ENCODE results near the gene PTGDS.

PTGDS gene

GRCh38 chr9:137008312-137008711 lies 31.0 kb downstream of the PTGDS start:
- TF ChIP-seq TCF12 (IDR thresholded peaks at IDR 0.05; ENCODE audit: low read depth) (no peak), NFIC (IDR thresholded peaks at IDR 0.05) (no peak), YY1 (IDR thresholded peaks at IDR 0.05; ENCODE audit: low read depth) (no peak), RAD21 (IDR thresholded peaks at IDR 0.05; ENCODE audit: low read depth) (no peak), USF1 (IDR thresholded peaks at IDR 0.05) (no peak), EGR1 (IDR thresholded peaks at IDR 0.05) (no peak)

GRCh38 chr9:137009217-137009616 lies 31.9 kb downstream of the PTGDS start:
- no peak for TF ChIP-seq YY1 (IDR thresholded peaks at IDR 0.05; ENCODE audit: low read depth)
- no peak for TF ChIP-seq ZBTB7A (IDR thresholded peaks at IDR 0.05; ENCODE audit: low read depth)
- TF ChIP-seq NFIC (IDR thresholded peaks at IDR 0.05), result no peak
- no peak for TF ChIP-seq CEBPB (IDR thresholded peaks at IDR 0.05)
- TF ChIP-seq EGR1 (IDR thresholded peaks at IDR 0.05), result no peak
- no peak for TF ChIP-seq TCF12 (IDR thresholded peaks at IDR 0.05; ENCODE audit: low read depth)
- TF ChIP-seq MAX (IDR thresholded peaks at IDR 0.05), result no peak
- TF ChIP-seq FOXM1 (IDR thresholded peaks at IDR 0.05; ENCODE audit: borderline replicate concordance, low read depth), result no peak
- no peak for TF ChIP-seq TAF1 (IDR thresholded peaks at IDR 0.05; ENCODE audit: low read depth)
- TF ChIP-seq USF1 (IDR thresholded peaks at IDR 0.05), result no peak
- no peak for TF ChIP-seq EP300 (IDR thresholded peaks at IDR 0.05; ENCODE audit: borderline replicate concordance)
- no peak for TF ChIP-seq CREB1 (IDR thresholded peaks at IDR 0.05; ENCODE audit: low read depth)
- TF ChIP-seq RAD21 (IDR thresholded peaks at IDR 0.05; ENCODE audit: low read depth), result no peak
- TF ChIP-seq TEAD4 (IDR thresholded peaks at IDR 0.05), result no peak
- TF ChIP-seq, protein P1, sequence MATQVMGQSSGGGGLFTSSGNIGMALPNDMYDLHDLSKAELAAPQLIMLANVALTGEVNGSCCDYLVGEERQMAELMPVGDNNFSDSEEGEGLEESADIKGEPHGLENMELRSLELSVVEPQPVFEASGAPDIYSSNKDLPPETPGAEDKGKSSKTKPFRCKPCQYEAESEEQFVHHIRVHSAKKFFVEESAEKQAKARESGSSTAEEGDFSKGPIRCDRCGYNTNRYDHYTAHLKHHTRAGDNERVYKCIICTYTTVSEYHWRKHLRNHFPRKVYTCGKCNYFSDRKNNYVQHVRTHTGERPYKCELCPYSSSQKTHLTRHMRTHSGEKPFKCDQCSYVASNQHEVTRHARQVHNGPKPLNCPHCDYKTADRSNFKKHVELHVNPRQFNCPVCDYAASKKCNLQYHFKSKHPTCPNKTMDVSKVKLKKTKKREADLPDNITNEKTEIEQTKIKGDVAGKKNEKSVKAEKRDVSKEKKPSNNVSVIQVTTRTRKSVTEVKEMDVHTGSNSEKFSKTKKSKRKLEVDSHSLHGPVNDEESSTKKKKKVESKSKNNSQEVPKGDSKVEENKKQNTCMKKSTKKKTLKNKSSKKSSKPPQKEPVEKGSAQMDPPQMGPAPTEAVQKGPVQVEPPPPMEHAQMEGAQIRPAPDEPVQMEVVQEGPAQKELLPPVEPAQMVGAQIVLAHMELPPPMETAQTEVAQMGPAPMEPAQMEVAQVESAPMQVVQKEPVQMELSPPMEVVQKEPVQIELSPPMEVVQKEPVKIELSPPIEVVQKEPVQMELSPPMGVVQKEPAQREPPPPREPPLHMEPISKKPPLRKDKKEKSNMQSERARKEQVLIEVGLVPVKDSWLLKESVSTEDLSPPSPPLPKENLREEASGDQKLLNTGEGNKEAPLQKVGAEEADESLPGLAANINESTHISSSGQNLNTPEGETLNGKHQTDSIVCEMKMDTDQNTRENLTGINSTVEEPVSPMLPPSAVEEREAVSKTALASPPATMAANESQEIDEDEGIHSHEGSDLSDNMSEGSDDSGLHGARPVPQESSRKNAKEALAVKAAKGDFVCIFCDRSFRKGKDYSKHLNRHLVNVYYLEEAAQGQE (IDR thresholded peaks at IDR 0.05; ENCODE audit: low read depth), result no peak

DNA sequence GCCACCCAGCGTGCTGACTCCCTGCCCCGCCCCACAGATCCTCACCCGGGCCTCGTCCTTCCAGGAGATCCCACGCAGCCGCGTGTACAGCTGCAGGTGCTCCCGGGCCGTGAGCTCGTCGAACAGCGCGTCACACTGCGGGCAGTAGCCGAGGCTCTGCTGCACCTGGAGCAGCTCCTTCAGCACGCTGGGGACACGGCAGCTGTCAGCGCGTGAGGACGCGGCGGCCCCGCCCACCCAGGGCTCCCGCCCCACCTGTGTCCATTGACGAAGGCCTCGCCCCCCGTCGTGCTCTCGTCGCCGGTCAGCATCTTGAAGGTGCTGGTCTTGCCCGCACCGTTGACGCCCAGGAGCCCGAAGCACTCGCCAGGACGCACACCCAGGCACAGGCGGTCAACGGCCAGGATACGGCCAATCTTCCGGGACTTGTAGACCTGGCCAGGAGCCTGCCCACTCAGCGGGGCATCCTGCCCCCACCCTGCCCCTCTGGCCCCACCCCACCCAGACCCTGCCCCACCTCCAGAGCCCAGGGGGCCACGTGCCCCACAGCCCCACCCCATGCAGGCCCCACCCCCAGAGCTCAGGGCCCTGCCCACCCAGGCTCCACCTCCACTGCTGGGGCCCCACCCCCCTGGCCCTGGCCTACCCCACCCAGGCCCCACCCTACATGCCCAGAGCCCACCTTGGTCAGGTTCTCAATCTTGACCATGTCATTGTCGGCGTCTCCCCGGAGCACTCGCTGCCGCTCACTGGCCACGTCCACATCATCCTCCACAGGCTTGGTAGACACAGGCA lies 32.8 kb downstream of the PTGDS start:
- no peak for TF ChIP-seq TAF1 (IDR thresholded peaks at IDR 0.05; ENCODE audit: low read depth)
- TF ChIP-seq NFIC (IDR thresholded peaks at IDR 0.05), result no peak
- TF ChIP-seq TCF12 (IDR thresholded peaks at IDR 0.05; ENCODE audit: low read depth), result no peak
- TF ChIP-seq EP300 (IDR thresholded peaks at IDR 0.05; ENCODE audit: borderline replicate concordance), result no peak

GRCh38 chr9:137011156-137011555 lies 33.9 kb downstream of the PTGDS start:
- TF ChIP-seq USF1 (IDR thresholded peaks at IDR 0.05) (no peak), TCF12 (IDR thresholded peaks at IDR 0.05; ENCODE audit: low read depth) (no peak), CREB1 (IDR thresholded peaks at IDR 0.05; ENCODE audit: low read depth) (no peak)

- TF ChIP-seq MAX (IDR thresholded peaks at IDR 0.05) (no peak), YY1 (IDR thresholded peaks at IDR 0.05; ENCODE audit: low read depth) (no peak), CEBPB (IDR thresholded peaks at IDR 0.05) (no peak), USF1 (IDR thresholded peaks at IDR 0.05) (no peak), TCF12 (IDR thresholded peaks at IDR 0.05; ENCODE audit: low read depth) (no peak), EGR1 (IDR thresholded peaks at IDR 0.05) (no peak), EP300 (IDR thresholded peaks at IDR 0.05; ENCODE audit: borderline replicate concordance) (no peak), CREB1 (IDR thresholded peaks at IDR 0.05; ENCODE audit: low read depth) (no peak), NFIC (IDR thresholded peaks at IDR 0.05) (no peak), ZBTB7A (IDR thresholded peaks at IDR 0.05; ENCODE audit: low read depth) (no peak)
- TF ChIP-seq, protein P1 (IDR thresholded peaks at IDR 0.05; ENCODE audit: low read depth), result no peak
Measured at GRCh38 chr9:137011907-137012675, 34.8 kb downstream of the PTGDS start.
